Lung (tissue), 13 donors: ENCODE results near the gene ABR. TPM values are rescaled to one million over a fixed set of nuclear protein-coding genes. Genes with fewer than 3 reads are reported as not detected.

ENCODE experiments used
- ATAC-seq: fragments of 200-7000 bp; cut with Tn5 transposase; one replicate; pipeline ENCODE4 v1.9.1; 2020; ENCODE audit warnings: moderate number of reproducible peaks; ENCODE audit not compliant: insufficient read depth, low FRiP score
- DNase-seq, 3 donors: peaks; one replicate each; pipeline ENCODE4 v3.0.0-alpha.2; 2013 to 2017
- H3K27ac ChIP-seq, 2 donors: one replicate each; pipeline ENCODE4 v1.5.1; 2013; ENCODE audit warnings: mild to moderate bottlenecking in 2 of 2, moderate library complexity in 2 of 2, control low read depth in 1 of 2, inconsistent platforms in 1 of 2, low read depth in 1 of 2, low read length in 1 of 2
- H3K27me3 ChIP-seq, 3 donors: one replicate each; pipeline ENCODE4 v1.5.1; 2013; ENCODE audit warnings: low read length in 2 of 3; ENCODE audit not compliant: control insufficient read depth in 3 of 3, insufficient read depth in 3 of 3
- H3K36me3 ChIP-seq, 4 donors: one replicate each; pipeline ENCODE4 v1.5.1; 2013; ENCODE audit warnings: low read length in 4 of 4, mild to moderate bottlenecking in 1 of 4, moderate library complexity in 1 of 4; ENCODE audit not compliant: control insufficient read depth in 4 of 4, insufficient read depth in 4 of 4
- H3K4me1 ChIP-seq, 5 donors: one replicate each; pipeline ENCODE4 v1.5.1; 2013; ENCODE audit warnings: low read length in 5 of 5, mild to moderate bottlenecking in 2 of 5, moderate library complexity in 1 of 5; ENCODE audit not compliant: control insufficient read depth in 5 of 5, insufficient read depth in 5 of 5
- H3K4me3 ChIP-seq: one replicate; pipeline ENCODE4 v1.5.1; 2013; ENCODE audit warnings: mild to moderate bottlenecking, control low read depth, moderate library complexity
- H3K9ac ChIP-seq, 2 donors: one replicate each; pipeline ENCODE4 v1.5.1; 2013; ENCODE audit warnings: low read length in 2 of 2, control low read depth in 1 of 2; ENCODE audit not compliant: insufficient read depth in 1 of 2
- H3K9me3 ChIP-seq, 4 donors: one replicate each; pipeline ENCODE4 v1.5.1; 2013; ENCODE audit warnings: low read length in 3 of 4, mild to moderate bottlenecking in 1 of 4, moderate library complexity in 1 of 4; ENCODE audit not compliant: control insufficient read depth in 4 of 4, insufficient read depth in 3 of 4
- WGBS, 2 donors: extraction: QIAGEN DNeasy Blood & Tissue Kit; methylation state at CpG; one replicate each; pipeline ENCODE4 v1.1.7; 2013; 5-methylcytosine and 5-hydroxymethylcytosine counted together
- polyA plus RNA-seq, 2 donors: library from polyadenylated mRNA; stranded (reverse); fragments of 200-250 nt; gene quantifications; one replicate each; pipeline ENCODE4 v1.2.1, GENCODE V29; 2013
- small RNA-seq: library from RNA; depleted of rRNA; stranded (forward); fragments of <200 nt; gene quantifications from one replicate; pipeline ENCODE3, GENCODE V24; 2014; ENCODE audit warnings: low replicate concordance
- total RNA-seq, 2 donors: library from RNA; depleted of rRNA in 1 of 2; stranded (reverse); fragments of >200 nt in 1 of 2; gene quantifications; one replicate each; pipeline ENCODE4 v1.2.1, GENCODE V29; 2014 to 2021
- TF ChIP-seq, protein P1 (sequence below): IDR thresholded peaks from 2 replicates; pipeline ENCODE4 v1.5.1; 2012; ENCODE audit warnings: mild to moderate bottlenecking; ENCODE audit errors: control extremely low read depth, extremely low read depth
- donor health status: control.
- donor health status: control.
- donor health status: Bipolar disorder and iron deficiency.
- donor health status: healthy.
- donor health status: DM: yes; HTN: yes; CAD: no.

Gene ABR
- total and polyA plus RNA-seq, 4 donors, result 54.8 to 187 (median 70.2) TPM

DNA sequence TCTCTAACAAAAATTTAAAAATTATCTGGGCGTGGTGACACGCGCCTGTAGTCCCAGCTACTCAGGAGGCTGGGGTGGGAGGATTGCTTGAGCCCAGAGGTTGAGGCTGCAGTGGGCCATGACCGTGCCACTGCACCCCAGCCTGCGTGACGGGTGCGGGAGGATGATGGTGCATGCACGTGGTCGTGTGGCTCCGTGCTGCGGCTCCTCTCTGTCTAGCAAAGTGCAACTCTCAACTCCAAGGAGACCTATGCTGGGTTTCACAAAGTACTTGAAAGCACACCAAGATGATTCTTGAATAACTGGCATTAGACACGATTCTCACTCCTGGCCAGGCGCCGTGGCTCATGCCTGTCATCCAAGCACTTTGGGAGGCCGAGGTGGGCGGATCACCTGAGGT, 226.0 kb downstream of the ABR start:
- Histone ChIP-seq H3K27me3 (no peaks in the 10 kb centered on the region), H3K4me3 (no peak overlapping the region), H3K9ac (no peak overlapping the region), H3K36me3 (peaks cover 0 to 2% (median 0%) of the 10 kb centered on the region in 4 donors), H3K27ac (peak overlapping the region in 1 of 2 donors; percentile 77), H3K9me3 (peaks cover 0 to 2% (median 0%) of the 10 kb centered on the region in 4 donors), H3K4me1 (peaks cover 3 to 17% (median 6%) of the 10 kb centered on the region in 5 donors)
- TF ChIP-seq, protein P1, sequence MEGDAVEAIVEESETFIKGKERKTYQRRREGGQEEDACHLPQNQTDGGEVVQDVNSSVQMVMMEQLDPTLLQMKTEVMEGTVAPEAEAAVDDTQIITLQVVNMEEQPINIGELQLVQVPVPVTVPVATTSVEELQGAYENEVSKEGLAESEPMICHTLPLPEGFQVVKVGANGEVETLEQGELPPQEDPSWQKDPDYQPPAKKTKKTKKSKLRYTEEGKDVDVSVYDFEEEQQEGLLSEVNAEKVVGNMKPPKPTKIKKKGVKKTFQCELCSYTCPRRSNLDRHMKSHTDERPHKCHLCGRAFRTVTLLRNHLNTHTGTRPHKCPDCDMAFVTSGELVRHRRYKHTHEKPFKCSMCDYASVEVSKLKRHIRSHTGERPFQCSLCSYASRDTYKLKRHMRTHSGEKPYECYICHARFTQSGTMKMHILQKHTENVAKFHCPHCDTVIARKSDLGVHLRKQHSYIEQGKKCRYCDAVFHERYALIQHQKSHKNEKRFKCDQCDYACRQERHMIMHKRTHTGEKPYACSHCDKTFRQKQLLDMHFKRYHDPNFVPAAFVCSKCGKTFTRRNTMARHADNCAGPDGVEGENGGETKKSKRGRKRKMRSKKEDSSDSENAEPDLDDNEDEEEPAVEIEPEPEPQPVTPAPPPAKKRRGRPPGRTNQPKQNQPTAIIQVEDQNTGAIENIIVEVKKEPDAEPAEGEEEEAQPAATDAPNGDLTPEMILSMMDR, result no peak
- ATAC-seq, result no peak
- WGBS, 2 donors, result 86 to 92% methylated on average over 16 of the region's 16 CpGs
- no peak for DNase-seq

Small RNAs within 50 kb of the gene (small RNA-seq; reads per million reads assigned to genes)
- gene AC016292.2, result not detected
- gene MIR3183, result not detected
- gene RF00017, result not detected

Other genes with a start within 250 kb of the ABR start
- 10 to 100 TPM; 49.3 to 57.7 TPM for gene NXN, start 200.2 kb downstream of the ABR start, total RNA-seq
- 10 to 100 TPM; 17.6 to 30.5 TPM for gene NXN, start 200.2 kb downstream of the ABR start, polyA plus RNA-seq
- 10 to 100 TPM; 11.3 to 12.2 TPM for gene TIMM22, start 182.9 kb downstream of the ABR start, total RNA-seq
- 1 to 10 TPM; 7.2 to 8.4 TPM for gene TIMM22, start 182.9 kb downstream of the ABR start, polyA plus RNA-seq
- not detected for gene BHLHA9, start 90.5 kb upstream of the ABR start, total RNA-seq
- gene BHLHA9, start 90.5 kb upstream of the ABR start, polyA plus RNA-seq, result not detected
- not detected for gene TRARG1, start 99.7 kb upstream of the ABR start, total RNA-seq
- gene TRARG1, start 99.7 kb upstream of the ABR start, polyA plus RNA-seq, result under 1 TPM in 1 of 2 donors, not detected in 1; 0.04 TPM
- gene YWHAE, start 220.2 kb upstream of the ABR start, total RNA-seq, result 100 to 1,000 TPM; 400 to 432 TPM
- 100 to 1,000 TPM; 348 to 390 TPM for gene YWHAE, start 220.2 kb upstream of the ABR start, polyA plus RNA-seq